HG03558 (cell line): ENCODE measurements around the gene MMP15.
"Not testable (repeated sequence)": the region's sequence is repeated elsewhere in the genome, so short reads cannot be mapped to it uniquely, and the experiment has no call there.

Experiments
- ATAC-seq: cut with Tn5 transposase; IDR thresholded peaks from one replicate; pipeline ENCODE4 v1.9.1; 2021; ENCODE audit warnings: moderate number of reproducible peaks; ENCODE audit not compliant: unreplicated experiment; ENCODE audit errors: extremely low read depth

Gene MMP15

DNA sequence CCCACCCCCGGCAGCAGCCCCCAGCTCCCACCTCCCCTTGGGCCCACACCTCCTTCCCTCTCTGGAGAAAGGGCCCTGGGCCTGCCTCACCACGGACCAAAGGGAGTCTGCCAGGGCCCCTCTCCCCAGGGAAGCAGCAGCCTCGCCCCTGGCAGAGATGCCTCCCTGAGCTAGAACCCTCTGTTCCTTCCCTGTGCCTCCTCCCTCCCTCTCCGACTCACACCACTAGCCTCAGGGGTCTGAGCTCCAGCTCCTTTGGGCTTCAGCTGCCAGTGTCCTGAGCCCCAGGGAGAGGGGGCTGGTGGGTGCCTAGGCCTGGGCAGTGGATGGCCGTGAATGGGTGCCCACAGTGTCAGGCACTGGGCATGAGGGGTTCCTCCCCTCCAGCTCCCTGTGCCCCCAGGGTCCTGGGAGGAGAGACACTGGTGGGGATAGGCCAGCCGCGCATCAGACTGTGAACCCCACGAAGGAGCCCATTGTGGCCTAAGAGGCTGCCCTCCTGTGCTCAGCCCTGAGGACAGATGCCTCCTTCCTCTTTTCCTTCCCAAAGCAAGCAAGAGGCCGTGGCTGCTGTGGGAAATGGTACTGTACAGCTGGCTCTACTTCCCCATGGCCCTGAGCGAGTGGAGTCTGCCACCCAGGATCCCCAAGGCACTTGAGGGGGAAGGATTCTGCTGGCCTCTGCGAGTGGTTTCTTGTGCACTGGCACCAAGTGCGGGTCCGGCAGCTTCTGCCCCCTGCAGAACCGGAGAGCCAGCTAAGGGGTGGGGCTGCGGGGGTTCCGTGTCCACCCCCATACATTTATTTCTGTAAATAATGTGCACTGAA, 20.7 kb downstream of the MMP15 start:
- no peak for ATAC-seq

DNA sequence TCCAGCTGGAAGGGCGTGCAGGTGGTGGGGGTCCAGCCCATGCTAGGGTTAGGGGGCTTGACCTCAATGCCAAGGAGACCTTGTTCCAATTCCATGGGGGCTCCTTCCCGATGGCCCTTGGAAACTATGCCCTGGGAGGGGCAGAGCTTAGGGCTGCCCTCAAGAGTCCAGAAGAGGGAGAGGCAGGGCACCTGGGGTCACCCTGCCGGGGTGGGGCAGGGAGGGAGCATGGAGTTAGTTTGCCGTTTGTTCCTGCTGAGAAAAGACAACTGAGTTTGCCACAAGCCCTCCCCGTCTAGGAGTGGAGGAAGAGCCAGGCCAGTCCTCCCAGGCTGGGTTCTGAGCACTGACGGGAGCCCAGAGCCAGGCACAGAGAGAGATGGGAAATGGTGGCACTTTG, 21.4 kb downstream of the MMP15 start:
- ATAC-seq = no peak

DNA sequence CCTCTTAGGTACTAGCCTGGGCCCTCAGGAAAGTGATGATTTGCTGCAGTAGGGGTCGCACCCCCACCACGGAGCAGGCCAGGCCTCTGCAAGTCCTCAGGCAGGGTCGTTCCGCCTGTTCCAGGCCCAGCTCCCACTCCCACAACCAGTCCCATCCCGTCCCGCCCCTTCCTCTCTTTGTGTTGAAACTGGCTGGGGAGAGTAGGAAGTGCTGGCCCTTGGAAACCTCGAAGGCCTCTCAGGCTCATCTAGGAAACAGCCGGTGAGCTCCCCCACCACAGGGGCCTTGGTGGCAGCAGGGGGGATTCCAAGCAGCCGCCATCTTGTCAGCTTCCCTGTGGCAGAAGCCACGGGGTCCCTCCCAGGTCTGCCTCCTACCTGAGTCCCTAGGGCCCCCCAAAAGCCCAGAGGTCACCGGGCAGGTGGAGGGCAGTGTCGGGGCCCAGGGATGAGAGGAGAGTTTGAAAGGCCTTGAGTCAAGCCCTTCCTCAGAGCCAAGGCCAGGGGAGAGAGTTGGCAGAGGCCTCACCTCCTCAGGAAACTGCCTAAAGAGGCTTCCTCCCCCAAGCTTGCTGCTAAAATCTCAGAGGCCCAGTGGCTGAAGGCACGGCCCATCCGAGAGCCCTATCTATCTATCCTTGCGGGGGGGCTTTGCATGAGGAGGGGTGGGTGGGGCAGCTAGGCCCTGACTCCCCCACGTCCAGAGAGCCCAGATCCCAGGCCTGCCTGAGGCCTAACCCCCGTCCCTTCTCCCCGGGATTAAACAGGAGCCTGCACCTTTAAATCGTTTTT, 22.2 kb downstream of the MMP15 start:
- no peak for ATAC-seq

DNA sequence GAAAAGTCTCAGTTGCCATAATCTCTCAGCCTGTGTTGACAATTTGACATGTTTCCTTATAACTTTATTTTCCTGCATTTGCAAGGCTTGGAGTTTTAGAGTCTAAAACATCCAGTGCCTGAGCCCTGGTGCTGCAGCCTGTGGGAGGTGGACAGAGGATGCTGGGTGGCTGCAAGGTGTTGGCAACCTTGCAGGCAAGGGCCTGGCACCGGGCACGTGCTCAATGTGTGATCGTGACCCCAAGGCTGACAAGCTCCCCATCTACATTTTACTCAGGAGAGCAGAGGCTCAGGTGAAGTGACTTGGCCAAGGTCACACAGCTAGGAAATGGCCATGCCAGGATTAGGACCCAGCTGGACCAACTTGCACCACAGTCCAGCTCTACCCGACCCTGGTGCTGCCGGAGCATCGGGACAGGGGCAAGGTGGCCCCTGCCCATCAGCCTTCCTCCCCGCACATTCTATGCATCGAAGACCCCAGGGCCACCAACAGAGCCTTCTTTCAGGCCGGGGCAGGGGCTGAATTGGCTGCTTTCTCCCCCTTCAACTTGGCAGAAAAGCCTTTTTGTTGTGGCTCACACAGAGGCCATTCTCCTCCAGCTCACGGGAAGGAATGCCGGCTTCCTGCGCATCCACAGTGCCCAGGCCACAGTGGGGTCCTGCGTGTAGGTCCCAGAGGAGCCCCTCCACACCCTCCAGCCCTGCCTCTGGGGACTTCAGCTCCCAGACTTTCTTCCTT, 23.1 kb downstream of the MMP15 start:
- no peak for ATAC-seq

DNA sequence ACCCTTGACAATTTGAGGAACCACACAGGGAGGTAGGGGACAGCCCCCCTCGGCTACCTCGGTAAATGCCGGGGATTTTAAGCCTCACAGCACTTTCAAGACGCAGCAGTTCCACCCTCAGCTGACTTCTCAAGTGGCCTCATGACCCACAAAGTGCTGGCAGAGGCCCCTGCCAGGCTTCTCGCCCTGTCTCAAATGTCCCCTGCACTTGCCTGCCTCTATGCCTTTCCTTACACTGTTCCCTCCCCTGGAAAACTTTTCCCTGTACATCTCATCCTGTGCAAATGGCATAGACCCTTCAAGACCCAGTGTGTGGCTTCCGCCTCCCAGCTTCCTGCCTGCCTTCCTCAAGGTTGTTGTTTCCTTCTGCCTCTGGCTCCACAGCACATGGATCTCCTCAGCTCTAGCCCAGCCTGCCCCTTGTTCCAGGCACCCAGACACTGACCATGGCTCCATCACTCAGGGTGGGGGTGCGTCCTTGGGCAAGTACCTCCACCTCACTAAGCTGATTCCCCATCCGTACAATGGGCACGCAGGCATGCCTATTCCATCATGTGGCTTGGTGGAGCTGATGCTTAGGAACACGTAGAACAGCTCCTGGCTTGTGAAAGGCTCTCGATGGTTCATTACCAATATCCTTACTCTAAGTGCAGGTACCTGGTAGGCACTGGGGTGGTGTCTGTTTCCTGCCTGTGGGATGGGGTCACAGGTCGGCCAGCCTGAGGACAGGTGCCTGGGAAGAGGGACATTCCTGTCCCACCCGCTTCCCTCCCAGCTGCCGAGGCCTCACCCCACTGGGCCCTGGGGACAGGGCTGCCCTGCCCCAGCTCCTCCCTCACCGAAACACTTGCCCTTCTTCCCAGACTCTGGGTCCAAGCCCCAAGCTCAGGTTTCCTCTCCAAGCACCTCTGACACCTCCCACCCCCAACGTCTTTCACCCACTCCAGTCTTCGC, 24.0 kb downstream of the MMP15 start:
- no peak for ATAC-seq

DNA sequence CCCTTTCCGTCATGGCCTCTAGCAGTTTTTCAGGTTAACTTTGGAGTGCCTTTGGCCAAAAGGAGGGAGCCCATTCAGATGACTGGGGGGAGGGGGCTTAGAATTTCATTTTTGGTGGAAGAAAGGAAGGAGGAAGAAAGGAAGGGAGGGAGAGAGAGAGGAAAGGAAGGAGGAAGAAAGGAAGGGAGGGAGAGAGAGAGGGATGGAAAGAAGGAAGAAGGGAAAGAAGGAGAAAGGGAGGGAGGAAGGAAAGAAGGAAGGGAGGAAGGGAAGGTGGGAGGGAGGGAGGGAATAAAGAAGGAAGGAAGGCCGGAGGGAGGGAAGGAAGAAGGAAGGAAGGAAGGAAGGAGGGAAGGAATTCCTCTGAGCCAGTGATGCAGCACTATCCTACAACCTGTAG, 25.7 kb downstream of the MMP15 start:
- no peak for ATAC-seq

DNA sequence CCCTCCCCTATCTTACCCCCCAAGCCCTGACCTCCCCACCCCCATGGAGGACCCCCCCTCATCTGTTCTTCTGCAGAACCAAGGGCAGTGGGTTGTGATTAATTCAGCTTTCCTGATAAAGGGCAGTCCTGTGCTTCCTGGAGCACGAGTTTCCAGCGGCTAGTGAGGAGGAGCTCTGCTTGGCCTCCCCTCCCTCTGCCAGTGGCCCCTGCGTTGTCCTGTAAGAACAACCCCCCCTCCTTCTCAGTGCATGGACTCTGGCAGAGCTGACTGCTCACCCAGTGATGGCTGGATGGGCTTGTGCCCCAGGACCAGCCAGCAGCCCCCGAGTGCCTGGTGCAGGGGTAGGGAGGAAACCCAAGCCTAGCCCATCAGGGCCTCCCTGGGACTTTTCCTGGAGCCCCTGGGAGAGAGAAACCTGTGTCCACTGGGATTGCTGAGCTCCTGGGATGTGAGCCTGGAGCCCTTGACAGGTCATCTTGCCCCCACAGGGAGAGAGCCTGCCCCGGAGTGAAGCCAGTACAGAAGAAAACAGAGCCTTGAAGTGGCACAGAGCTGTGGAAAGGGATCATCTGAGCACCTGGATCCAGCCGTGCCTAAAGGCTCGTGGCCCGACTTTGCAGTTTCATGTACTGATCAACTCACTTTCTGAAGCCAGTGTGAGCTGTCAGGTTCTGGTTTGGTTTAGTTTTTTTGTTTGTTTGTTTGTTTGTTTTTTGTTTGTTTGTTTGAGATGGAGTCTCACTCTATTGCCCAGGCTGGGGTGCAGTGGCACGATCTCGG, 26.5 kb downstream of the MMP15 start:
- no peak for ATAC-seq

DNA sequence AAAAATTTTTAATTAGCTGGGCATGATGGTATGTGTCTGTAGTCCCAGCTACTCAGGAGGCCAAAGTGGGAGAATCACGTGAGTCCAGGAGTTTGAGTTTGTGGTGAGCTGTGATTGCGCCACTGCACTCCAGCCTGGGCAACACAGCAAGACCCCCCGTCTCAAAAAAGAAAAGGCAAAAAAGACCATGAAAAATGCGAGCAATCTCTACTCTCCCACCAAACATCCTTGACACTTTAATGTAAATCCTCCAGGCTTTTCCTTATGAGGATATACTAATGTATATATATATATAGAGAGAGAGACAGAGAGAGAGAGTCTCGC, 28.1 kb downstream of the MMP15 start:
- no peak for ATAC-seq

DNA sequence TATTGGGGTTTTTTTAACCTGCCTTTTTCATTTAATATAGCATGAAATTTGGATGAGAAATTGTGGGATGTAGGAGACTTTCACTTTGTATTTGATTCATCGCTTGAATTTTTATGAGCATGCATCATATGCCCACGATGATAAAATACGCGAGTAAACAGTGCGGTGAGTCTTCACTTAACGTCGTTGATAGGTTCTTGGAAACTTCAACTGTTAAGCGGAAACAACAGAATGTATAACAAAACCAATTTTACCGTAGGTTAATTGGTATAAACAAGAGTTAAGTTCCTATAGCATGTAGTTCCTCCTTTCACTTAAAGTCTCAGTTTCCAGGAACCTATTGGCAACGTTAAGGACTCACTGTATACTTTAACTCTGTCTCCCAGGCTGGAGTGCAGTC, 28.7 kb downstream of the MMP15 start:
- ATAC-seq = no peak

DNA sequence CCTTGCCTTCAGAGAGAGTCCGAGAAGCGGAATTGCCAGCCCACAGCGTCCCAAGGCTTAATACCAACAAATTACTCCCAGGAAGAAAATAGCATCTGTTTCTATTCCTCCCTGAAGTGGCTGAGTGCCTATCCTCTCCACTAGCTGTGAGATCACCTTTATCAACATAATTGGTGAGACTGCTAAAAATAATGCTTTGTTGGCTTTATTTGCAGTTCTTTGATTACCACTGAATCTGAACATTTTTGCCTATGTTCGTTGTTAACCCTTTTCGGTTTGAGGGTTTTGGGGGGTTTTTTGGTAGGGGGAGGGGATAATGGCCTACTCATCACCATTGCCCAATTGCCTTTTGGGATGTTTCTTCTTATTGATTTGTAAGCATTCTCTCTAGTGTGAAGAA, 31.0 kb downstream of the MMP15 start:
- ATAC-seq = no peak

DNA sequence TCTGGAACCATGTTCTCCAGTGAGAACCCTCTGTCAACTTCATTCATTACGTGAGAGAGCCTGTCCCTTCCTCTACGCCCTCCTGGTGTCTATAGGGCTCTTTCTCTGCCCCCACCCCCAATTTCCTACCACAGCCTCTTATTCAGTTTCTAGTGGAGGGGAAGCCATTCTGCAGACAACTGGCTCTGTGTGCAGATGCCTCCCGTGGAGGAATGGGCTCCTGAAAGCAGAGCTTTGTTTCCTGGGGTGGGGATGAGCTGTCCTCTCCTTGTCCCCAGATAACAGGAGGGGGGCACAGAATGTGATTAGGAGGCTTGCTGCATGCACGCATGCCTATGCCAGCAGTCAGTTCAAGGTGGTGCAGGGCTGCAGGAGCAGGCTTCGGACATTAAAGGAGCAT, 31.6 kb downstream of the MMP15 start:
- ATAC-seq = no peak

DNA sequence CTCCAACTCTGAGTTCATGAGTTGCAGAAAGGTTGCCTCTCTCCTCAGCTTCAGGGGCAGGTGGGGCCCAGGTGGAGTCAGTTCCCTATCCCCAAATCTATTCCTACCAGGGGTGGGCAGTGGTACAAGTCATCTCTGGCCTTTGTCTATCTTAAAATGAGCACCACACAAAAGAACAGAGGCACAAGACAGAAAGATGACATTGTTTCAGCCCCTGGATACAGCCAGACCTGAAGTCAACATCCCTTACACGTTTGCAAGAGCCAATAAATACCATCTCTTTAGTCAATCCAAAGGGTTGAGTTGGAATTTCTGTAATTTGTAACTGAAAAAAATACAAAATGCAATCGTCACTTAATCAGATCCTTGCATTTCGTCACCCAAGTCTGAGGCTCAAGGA, 32.2 kb downstream of the MMP15 start:
- no peak for ATAC-seq

DNA sequence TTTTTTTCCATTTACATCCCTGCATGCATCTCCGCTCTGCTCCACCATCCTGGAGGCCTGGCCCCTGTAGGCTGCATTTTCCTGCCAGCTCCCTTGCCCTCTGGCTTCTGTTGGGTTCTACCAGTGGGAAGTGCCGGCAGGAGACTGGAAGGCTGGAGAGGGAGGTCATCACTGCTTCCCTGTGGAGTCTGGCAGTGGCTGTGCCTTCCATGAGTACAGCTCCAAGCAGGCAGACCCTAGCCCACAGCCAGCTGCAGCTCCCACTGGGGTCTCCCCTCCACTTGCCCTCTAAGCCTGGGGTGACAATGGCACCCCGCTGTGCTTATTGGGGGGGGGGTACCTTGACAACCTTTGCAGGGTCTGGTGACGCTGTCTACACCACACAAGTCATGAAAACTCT, 37.3 kb downstream of the MMP15 start:
- ATAC-seq = no peak

DNA sequence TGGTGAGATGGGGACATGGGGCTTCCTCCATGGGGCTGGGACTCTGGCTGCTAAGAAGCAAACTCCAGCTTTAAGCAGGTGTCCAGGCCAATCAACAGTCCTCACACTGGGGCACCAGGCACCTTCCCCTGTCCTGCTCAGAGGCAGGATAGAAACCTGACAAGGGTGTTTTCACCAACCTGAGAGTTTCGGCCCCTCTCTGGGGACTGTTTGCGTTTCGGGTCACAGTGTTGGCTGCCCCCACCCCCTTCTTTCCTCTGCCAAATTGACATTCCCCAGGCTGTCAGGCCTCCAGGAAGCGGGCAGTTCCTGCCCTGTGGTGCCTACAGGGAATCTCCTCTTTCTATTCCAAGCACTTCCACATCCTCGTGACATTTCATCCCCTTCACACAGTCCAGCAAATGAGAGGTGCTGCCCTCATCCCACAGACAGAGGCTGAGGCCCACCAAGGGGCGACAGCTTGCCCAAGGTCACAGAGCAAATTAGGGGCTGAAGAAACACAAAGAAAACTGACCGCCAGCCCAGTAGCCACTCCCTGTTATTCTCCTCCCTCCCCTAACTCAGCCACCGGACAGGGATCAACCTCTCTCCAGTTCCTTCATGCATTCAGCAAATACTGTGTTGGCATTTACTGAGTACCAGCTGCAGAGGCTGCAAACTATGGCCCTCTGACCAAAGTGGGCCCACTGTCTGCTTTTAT, 38.0 kb downstream of the MMP15 start:
- no peak for ATAC-seq

DNA sequence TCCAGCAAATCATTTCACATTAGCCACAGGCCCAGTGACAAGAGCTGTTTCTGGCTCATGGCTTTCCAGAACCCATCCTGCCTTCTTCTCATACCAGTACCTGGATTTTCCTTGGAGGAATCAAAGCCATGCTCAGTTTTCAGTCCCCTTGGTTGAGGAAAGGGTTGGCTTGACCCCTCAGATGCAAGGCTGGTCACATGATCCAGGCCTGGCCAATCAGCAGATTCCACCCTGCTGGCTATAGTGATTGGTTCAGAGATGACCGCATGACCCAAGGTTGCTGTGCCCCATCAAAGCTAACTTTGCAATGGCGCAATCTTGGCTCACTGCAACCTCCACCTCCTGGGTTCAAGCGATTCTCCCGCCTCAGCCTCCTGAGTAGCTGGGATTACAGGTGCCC, 45.0 kb downstream of the MMP15 start:
- no peak for ATAC-seq

DNA sequence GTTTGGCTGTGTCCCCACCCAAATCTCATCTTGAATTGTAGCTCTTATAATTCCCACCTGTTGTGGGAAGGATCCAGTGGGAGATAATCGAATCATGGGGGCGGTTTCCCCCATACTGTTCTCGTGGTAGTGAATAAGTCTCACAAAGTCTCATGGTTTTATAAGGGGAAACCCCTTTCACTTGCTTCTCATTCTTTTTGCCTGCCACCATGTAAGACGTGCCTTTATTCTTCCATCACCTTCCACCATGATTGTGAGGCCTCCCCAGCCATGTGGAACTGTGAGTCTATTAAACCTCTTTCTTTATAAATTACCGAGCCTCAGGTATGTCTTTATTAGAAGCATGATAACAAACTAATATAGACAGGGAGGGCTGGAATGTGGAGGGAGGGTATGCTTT, 46.6 kb downstream of the MMP15 start:
- not testable (repeated sequence) for ATAC-seq

DNA sequence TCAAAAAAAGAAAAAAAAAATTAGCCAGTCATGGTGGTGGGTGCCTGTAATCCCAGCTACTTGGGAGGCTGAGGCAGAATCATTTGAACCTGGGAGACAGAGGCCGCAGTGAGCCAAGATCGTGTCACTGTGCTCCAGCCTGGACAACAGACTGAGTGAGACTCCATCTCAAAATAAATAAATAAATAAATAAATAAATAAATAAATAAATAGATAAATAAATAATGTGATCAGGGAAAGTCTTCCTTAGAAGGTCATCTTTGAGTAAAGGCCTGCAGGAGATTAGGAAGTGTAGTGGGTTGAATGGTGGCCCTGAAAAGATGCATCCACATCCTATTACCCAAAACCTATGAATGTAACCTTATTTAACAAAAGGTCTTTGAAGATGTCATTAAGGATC, 47.5 kb downstream of the MMP15 start:
- not testable (repeated sequence) for ATAC-seq

DNA sequence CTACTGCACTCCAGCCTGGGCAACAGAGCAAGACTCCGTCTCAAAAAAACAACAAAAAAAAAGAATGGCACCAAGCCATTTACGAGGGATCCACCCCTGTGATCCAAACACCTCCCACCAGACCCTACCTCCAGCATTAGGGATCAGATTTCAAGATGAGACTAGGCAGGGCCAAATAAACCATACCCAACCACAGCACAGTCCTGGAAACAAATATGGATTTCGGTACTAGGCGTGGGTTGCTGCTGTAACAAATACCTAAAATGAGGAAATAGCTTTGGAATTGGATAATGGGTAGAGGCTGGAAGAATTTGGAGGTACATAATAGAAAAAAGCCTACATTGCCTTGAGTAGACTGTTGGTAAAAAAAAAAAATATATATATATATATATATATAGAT, 49.1 kb downstream of the MMP15 start:
- ATAC-seq = no peak

DNA sequence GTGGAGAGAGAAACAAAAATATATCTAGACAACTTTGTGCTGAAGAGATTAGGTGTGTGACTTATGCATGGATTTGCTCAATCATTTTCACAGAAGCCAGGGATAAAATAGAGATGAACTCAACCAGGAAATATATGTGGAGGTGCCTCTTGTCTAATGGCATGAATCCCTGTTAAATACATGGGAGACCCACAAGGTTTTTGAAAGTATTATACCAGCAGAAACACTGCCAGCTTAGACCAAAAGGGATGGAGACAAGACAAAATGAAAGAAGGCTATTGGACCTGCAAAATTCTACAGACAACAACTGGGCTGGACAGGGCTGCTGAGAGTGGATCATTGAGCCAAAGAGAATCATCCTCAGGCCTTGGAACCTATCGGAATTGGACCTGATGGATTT, 51.0 kb downstream of the MMP15 start:
- ATAC-seq = no peak
